Osteoblast (primary cell): Measurements from ENCODE around the gene SLC9A3. TPM values are rescaled to one million over a fixed set of nuclear protein-coding genes. Genes with fewer than 3 reads are reported as not detected.

Source experiments
- DNase-seq: peaks from one replicate; pipeline ENCODE4 v3.0.0; 2011; ENCODE audit warnings: low spot score, mixed read lengths; ENCODE audit not compliant: insufficient read length; ENCODE audit errors: missing footprints
- H2AFZ ChIP-seq: 2 replicates; pipeline ENCODE4 v1.6.0; 2011; ENCODE audit warnings: mild to moderate bottlenecking, low read length
- H3K27ac ChIP-seq: 2 replicates; pipeline ENCODE4 v1.5.1; 2011; ENCODE audit warnings: mild to moderate bottlenecking, low read depth, low read length, moderate library complexity
- H3K27me3 ChIP-seq: 2 replicates; pipeline ENCODE4 v1.6.0; 2012; ENCODE audit warnings: mild to moderate bottlenecking, control low read depth, inconsistent platforms, low read length, moderate library complexity; ENCODE audit not compliant: insufficient read depth
- H3K36me3 ChIP-seq: 2 replicates; pipeline ENCODE4 v1.5.1; 2011; ENCODE audit warnings: mild to moderate bottlenecking, low read length, control low read depth, moderate library complexity; ENCODE audit not compliant: insufficient read depth
- H3K4me1 ChIP-seq: 2 replicates; pipeline ENCODE4 v1.5.1; 2011; ENCODE audit warnings: mild to moderate bottlenecking, low read length, control low read depth, moderate library complexity; ENCODE audit not compliant: insufficient read depth
- H3K4me2 ChIP-seq: 2 replicates; pipeline ENCODE4 v1.6.0; 2011; ENCODE audit warnings: mild to moderate bottlenecking, low read length; ENCODE audit not compliant: insufficient read depth
- H3K4me3 ChIP-seq: fragments of 200-600 bp; sonication (generic); 3 replicates; pipeline ENCODE4 v1.5.1; 2012; ENCODE audit warnings: mild to moderate bottlenecking, low read length, inconsistent platforms; ENCODE audit not compliant: insufficient read depth
- H3K79me2 ChIP-seq: 2 replicates; pipeline ENCODE4 v1.6.0; 2012; ENCODE audit warnings: mild to moderate bottlenecking, low read length, control low read depth, inconsistent platforms; ENCODE audit not compliant: insufficient read depth
- H3K9me3 ChIP-seq: 2 replicates; pipeline ENCODE4 v1.5.1; 2011; ENCODE audit warnings: low read depth, low read length, control low read depth
- H4K20me1 ChIP-seq: 2 replicates; pipeline ENCODE4 v1.6.0; 2012; ENCODE audit warnings: mild to moderate bottlenecking, low read length, control low read depth; ENCODE audit not compliant: insufficient read depth
- CTCF ChIP-seq: IDR thresholded peaks from 2 replicates; pipeline ENCODE4 v1.5.1; 2011; ENCODE audit warnings: mild to moderate bottlenecking, low read depth, low read length, moderate library complexity; ENCODE audit errors: extremely low read depth
- total RNA-seq: library from RNA; depleted of rRNA; stranded (reverse); fragments of >200 nt; gene quantifications from 2 replicates; pipeline ENCODE4 v1.2.3, GENCODE V29; 2012

SLC9A3 gene
- total RNA-seq, 1 donor = 1.4 TPM

- DNase-seq = peak; percentile 76
- Histone ChIP-seq H3K4me1 (peaks cover 17% of the 10 kb centered on the region), H3K27ac (no peak overlapping the region), H3K4me2 (no peak overlapping the region), H3K79me2 (peaks cover 6% of the 10 kb centered on the region), H3K9me3 (no peaks in the 10 kb centered on the region), H2AFZ (no peak overlapping the region), H3K27me3 (no peaks in the 10 kb centered on the region), H3K4me3 (no peak overlapping the region), H4K20me1 (no peaks in the 10 kb centered on the region), H3K36me3 (peaks cover 81% of the 10 kb centered on the region)
- TF ChIP-seq CTCF = peak; percentile 20
Observed at GRCh38 chr5:425714-426113, 98.5 kb downstream of the SLC9A3 start.

GRCh38 chr5:424301-425110 is 99.7 kb downstream of the SLC9A3 start:
- no peak overlapping the region for H2AFZ ChIP-seq
- peaks cover 6% of the 10 kb centered on the region for H3K79me2 ChIP-seq
- peaks cover 7% of the 10 kb centered on the region for H3K4me1 ChIP-seq
- H3K27ac ChIP-seq = peak overlapping the region; percentile 70
- H3K36me3 ChIP-seq = peaks cover 82% of the 10 kb centered on the region
- TF ChIP-seq CTCF = no peak
- no peak overlapping the region for H3K4me2 ChIP-seq
- H3K9me3 ChIP-seq = no peaks in the 10 kb centered on the region
- H3K27me3 ChIP-seq = no peaks in the 10 kb centered on the region
- no peaks in the 10 kb centered on the region for H4K20me1 ChIP-seq
- DNase-seq = peak; percentile 94
- no peak overlapping the region for H3K4me3 ChIP-seq

GRCh38 chr5:423626-424261 is 100.5 kb downstream of the SLC9A3 start:
- no peak for TF ChIP-seq CTCF
- Histone ChIP-seq H4K20me1 (no peaks in the 10 kb centered on the region), H3K36me3 (peaks cover 78% of the 10 kb centered on the region), H2AFZ (no peak overlapping the region), H3K4me1 (peaks cover 7% of the 10 kb centered on the region), H3K27ac (peak overlapping the region; percentile 70), H3K4me2 (no peak overlapping the region), H3K79me2 (peaks cover 6% of the 10 kb centered on the region), H3K4me3 (no peak overlapping the region), H3K27me3 (no peaks in the 10 kb centered on the region), H3K9me3 (no peaks in the 10 kb centered on the region)
- DNase-seq = peak; percentile 47

GRCh38 chr5:423233-423565 is 101.0 kb downstream of the SLC9A3 start:
- Histone ChIP-seq H3K27ac (no peak overlapping the region), H3K4me2 (no peak overlapping the region), H3K79me2 (peaks cover 6% of the 10 kb centered on the region), H3K27me3 (no peaks in the 10 kb centered on the region), H3K4me3 (no peak overlapping the region), H3K36me3 (peaks cover 78% of the 10 kb centered on the region), H3K4me1 (peaks cover 10% of the 10 kb centered on the region), H3K9me3 (no peaks in the 10 kb centered on the region), H2AFZ (no peak overlapping the region), H4K20me1 (no peaks in the 10 kb centered on the region)
- no peak for TF ChIP-seq CTCF
- peak; percentile 68 for DNase-seq
